HepG2 (cell line): Measurements from ENCODE around the gene HS3ST2. TPM values are rescaled to one million over a fixed set of nuclear protein-coding genes. Genes with fewer than 3 reads are reported as not detected.

ENCODE experiments used
- ATAC-seq: fragments of 200-7000 bp; cut with Tn5 transposase; 3 replicates; pipeline ENCODE4 v1.9.1; 2020; ENCODE audit warnings: mild to moderate bottlenecking, moderate library complexity
- BruUV-seq: library from RNA; stranded (reverse); fragments of 400-500 nt; replicated peaks from 2 replicates; lab custom pipeline; 2021; lab: Mats Ljungman, UMichigan
- CTCF ChIA-PET: fragments of 300-600 bp; formaldehyde crosslinking; extraction: SDS; loops from one replicate; lab custom pipeline; 2021; ENCODE audit warnings: low total read pairs, inconsistent platforms, low intra/inter-chr PET ratio; lab: Yijun Ruan, JAX
- POLR2A ChIA-PET: fragments of 350-600 bp; sonication (Branson Sonifier 250); formaldehyde crosslinking; loops from one replicate; lab custom pipeline; 2020; ENCODE audit warnings: antibody characterized with exemption, inconsistent platforms; lab: Yijun Ruan, JAX
- DNase-seq: peaks from one replicate; pipeline ENCODE4 v3.0.0-alpha.2; 2015; ENCODE audit warnings: low spot score
- FAIRE-seq: peaks from 3 replicates; lab custom pipeline; 2011; peaks lifted over from hg19 to GRCh38; lab: Jason Lieb, UNC
- H2AFZ ChIP-seq: one replicate; pipeline ENCODE4 v1.6.1; 2011; ENCODE audit warnings: low read length, inconsistent platforms
- H3K27ac ChIP-seq: fragments of 300-600 bp; 3 replicates; pipeline ENCODE4 v1.8.0; 2011; ENCODE audit warnings: mixed run types, mild to moderate bottlenecking, mixed read lengths, low read length, inconsistent platforms; ENCODE audit not compliant: insufficient read depth; ENCODE audit errors: extremely low read length
- H3K27me3 ChIP-seq, 2 experiments: fragments of 200-600 bp in 1 of 2; 2 replicates in 1 of 2; 3 replicates in 1 of 2; pipeline versions ENCODE4 v1.6.0 to v1.8.0; 2011; ENCODE audit warnings: low read length in 2 of 2, mild to moderate bottlenecking in 2 of 2, moderate library complexity in 2 of 2, inconsistent platforms in 1 of 2; ENCODE audit not compliant: insufficient read depth in 2 of 2, control insufficient read depth in 1 of 2
- H3K36me3 ChIP-seq, 2 experiments: fragments of 200-600 bp in 1 of 2; replicated peaks in 1 of 2; 2 replicates in 1 of 2; 3 replicates in 1 of 2; pipeline versions ENCODE4 v1.5.1 to v1.8.0; 2011; ENCODE audit warnings: low read length in 2 of 2, inconsistent platforms in 1 of 2; ENCODE audit not compliant: insufficient read depth in 2 of 2, control insufficient read depth in 1 of 2
- H3K4me1 ChIP-seq: 2 replicates; pipeline ENCODE4 v1.5.1; 2012; ENCODE audit warnings: low read length, inconsistent platforms; ENCODE audit not compliant: insufficient read depth
- H3K4me2 ChIP-seq: 2 replicates; pipeline ENCODE4 v1.6.0; 2011; ENCODE audit warnings: low read depth, low read length, inconsistent platforms
- H3K4me3 ChIP-seq, 3 experiments: fragments of 200-600 bp in 1 of 3; sonication (generic), shearing (Covaris generic) in 1 of 3; replicated peaks in 1 of 3; 2 replicates each; pipeline ENCODE4 v1.5.1; 2011 to 2016; ENCODE audit warnings: low read length in 3 of 3, inconsistent platforms in 2 of 3, low read depth in 2 of 3, mild to moderate bottlenecking in 2 of 3, control low read depth in 1 of 3, mixed read lengths in 1 of 3; ENCODE audit not compliant: insufficient read depth in 1 of 3
- H3K79me2 ChIP-seq: one replicate; pipeline ENCODE4 v1.6.1; 2011; ENCODE audit warnings: low read length, inconsistent platforms; ENCODE audit not compliant: insufficient read depth
- H3K9ac ChIP-seq: 2 replicates; pipeline ENCODE4 v1.6.0; 2011; ENCODE audit warnings: mild to moderate bottlenecking, low read depth, low read length, inconsistent platforms; ENCODE audit not compliant: insufficient read depth
- H3K9me3 ChIP-seq: 2 replicates; pipeline ENCODE4 v1.5.1; 2012; ENCODE audit warnings: mild to moderate bottlenecking, low read length
- H4K20me1 ChIP-seq: 2 replicates; pipeline ENCODE4 v1.6.0; 2011; ENCODE audit warnings: inconsistent platforms, mild to moderate bottlenecking, low read length, moderate library complexity; ENCODE audit not compliant: insufficient read depth
- ELF1 ChIP-seq: sonication (generic); formaldehyde crosslinking; IDR thresholded peaks from 2 replicates; pipeline ENCODE4 v1.4.0; 2020; ENCODE audit warnings: missing genetic modification reagents
- JUNB ChIP-seq: sonication (generic); formaldehyde crosslinking; IDR thresholded peaks from 2 replicates; pipeline ENCODE4 v1.8.0; 2022; ENCODE audit warnings: missing genetic modification reagents, mild to moderate bottlenecking, borderline replicate concordance
- KLF13 ChIP-seq: sonication (generic); formaldehyde crosslinking; IDR thresholded peaks from 2 replicates; pipeline ENCODE4 v1.4.0; 2020; ENCODE audit warnings: mild to moderate bottlenecking, missing genetic modification reagents
- KLF9 ChIP-seq: IDR thresholded peaks from 2 replicates; pipeline ENCODE4 v1.6.1; 2016; ENCODE audit warnings: low read depth
- MTA1 ChIP-seq: sonication (generic); formaldehyde crosslinking; IDR thresholded peaks from 2 replicates; pipeline ENCODE4 v1.4.0; 2020; ENCODE audit warnings: missing genetic modification reagents, mild to moderate bottlenecking, borderline replicate concordance
- PCBP2 ChIP-seq: fragments of 200-400 bp; formaldehyde crosslinking; optimal IDR thresholded peaks from 2 replicates; pipeline ENCODE3; 2018; ENCODE audit warnings: low read length, low read depth; ENCODE audit not compliant: poor library complexity, severe bottlenecking
- RARG ChIP-seq: sonication (generic); formaldehyde crosslinking; IDR thresholded peaks from 2 replicates; pipeline ENCODE4 v1.4.0; 2020; ENCODE audit warnings: low read depth, mild to moderate bottlenecking, missing genetic modification reagents
- SIN3B ChIP-seq: fragments of 150-350 bp; IDR thresholded peaks from 2 replicates; pipeline ENCODE4 v1.6.1; 2014; ENCODE audit warnings: low read length
- SMARCC2 ChIP-seq: fragments of 450-650 bp; IDR thresholded peaks from 2 replicates; pipeline ENCODE4 v1.6.1; 2017; ENCODE audit warnings: antibody characterized with exemption, mild to moderate bottlenecking
- ZIK1 ChIP-seq: sonication (generic); formaldehyde crosslinking; IDR thresholded peaks from 2 replicates; pipeline ENCODE4 v1.5.0; 2020; ENCODE audit warnings: mild to moderate bottlenecking, low read depth, missing genetic modification reagents, borderline replicate concordance
- ZNF772 ChIP-seq: sonication (generic); formaldehyde crosslinking; IDR thresholded peaks from 2 replicates; pipeline ENCODE4 v1.5.0; 2020; ENCODE audit warnings: mild to moderate bottlenecking, missing genetic modification reagents
- in situ Hi-C: cut with HindIII; loops from 2 replicates; pipeline ENCODE4 v1.10.0; 2017; ENCODE audit warnings: low pct_unique_long_range_greater_than_20kb; ENCODE audit not compliant: extremely low pct_ligation_motif_present
- intact Hi-C: fragments of 100-400 bp; cut with micrococcal nuclease; formaldehyde crosslinking; loops from one replicate; pipeline ENCODE4 v1.10.0; 2022; ENCODE audit not compliant: unreplicated experiment
- polyA plus RNA-seq, 8 experiments: library from polyadenylated mRNA; depleted of rRNA in 3 of 8; stranded (reverse) in 7 of 8; unstranded in 1 of 8; fragments of >200 nt; fragmentation: Illumina TruSeq in 4 of 8; extraction: Trizol in 4 of 8; gene quantifications; 2 replicates each; pipeline versions ENCODE4 v1.2.1 to v1.2.3, GENCODE V29; 2011 to 2016; ENCODE audit warnings: low read depth in 4 of 8, missing spikeins in 1 of 8, mixed read lengths in 1 of 8; ENCODE audit not compliant: insufficient read depth in 1 of 8
- total RNA-seq, 5 experiments: library from RNA; depleted of rRNA; stranded (reverse); fragments of >200 nt; fragmentation: Illumina TruSeq; extraction: Trizol; gene quantifications; 2 replicates each; pipeline ENCODE4 v1.2.3, GENCODE V29; 2016; ENCODE audit warnings: low read depth in 1 of 5
- TF ChIP-seq, protein P1 (sequence below): sonication (generic); formaldehyde crosslinking; IDR thresholded peaks from 2 replicates; pipeline ENCODE4 v1.4.0; 2020; ENCODE audit warnings: missing genetic modification reagents
- TF ChIP-seq, protein P2 (sequence below): sonication (generic); formaldehyde crosslinking; IDR thresholded peaks from 2 replicates; pipeline ENCODE4 v1.4.0; 2020; ENCODE audit warnings: missing genetic modification reagents
- TF ChIP-seq, protein P3 (sequence below): sonication (generic); formaldehyde crosslinking; IDR thresholded peaks from 2 replicates; pipeline ENCODE4 v1.8.0; 2023; ENCODE audit warnings: mild to moderate bottlenecking, missing genetic modification reagents
- TF ChIP-seq, protein P4 (sequence below): sonication (generic); formaldehyde crosslinking; IDR thresholded peaks from 2 replicates; pipeline ENCODE4 v1.8.1; 2023; ENCODE audit warnings: mild to moderate bottlenecking, missing genetic modification reagents

The HS3ST2 gene
- total and polyA plus RNA-seq, 2 of the 13 experiments (the other 11 are each of a cell fraction or from before 2014, with no cell fraction given): not detected

DNA sequence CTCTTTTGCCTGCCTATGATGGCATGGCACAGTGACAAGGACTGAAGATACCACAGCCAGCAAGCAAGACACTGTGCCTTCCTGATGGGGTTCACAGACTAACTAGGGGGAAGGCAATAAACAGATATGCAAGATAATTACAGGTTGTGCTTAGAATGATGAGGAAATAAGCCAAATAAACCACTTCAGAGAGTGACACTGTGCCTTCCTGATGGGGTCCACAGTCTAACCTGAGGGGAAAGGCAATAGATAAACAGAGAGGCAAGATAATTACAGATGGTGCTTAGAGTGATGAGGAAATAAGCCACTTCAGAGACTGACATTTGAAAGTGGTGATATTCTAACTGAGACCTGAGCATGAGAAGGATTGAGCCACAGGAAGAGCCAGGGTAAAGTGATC lies 84.2 kb downstream of the HS3ST2 start:
- in situ Hi-C loops (loop anchor here (5.0 kb wide), 1 partner anchor 49 kb away; no protein-coding TSS in a partner anchor), intact Hi-C loops (loop anchor here (1.0 to 10.0 kb wide), 6 partner anchors 51 to 536 kb away; partner anchors contain the start of gene SCNN1G)
- Histone ChIP-seq H3K9me3 (no peaks in the 10 kb centered on the region), H3K4me3 (no peak overlapping the region), H4K20me1 (no peaks in the 10 kb centered on the region), H3K27ac (no peak overlapping the region), H3K27me3 (peaks cover 3 to 23% of the 10 kb centered on the region in 2 experiments; a peak in 3 of 5 replicates), H3K9ac (no peak overlapping the region), H2AFZ (no peak overlapping the region), H3K79me2 (no peaks in the 10 kb centered on the region), H3K36me3 (no peaks in the 10 kb centered on the region), H3K4me1 (no peaks in the 10 kb centered on the region), H3K4me2 (no peak overlapping the region)
- no peak for DNase-seq
- POLR2A ChIA-PET: no interaction called here
- TF ChIP-seq SIN3B (no peak), KLF13 (CRISPR knock-in tag) (no peak), KLF9 (CRISPR knock-in tag) (no peak), ZIK1 (CRISPR knock-in tag) (no peak), SMARCC2 (no peak), ZNF772 (CRISPR knock-in tag) (no peak), JUNB (no peak), RARG (no peak), MTA1 (CRISPR knock-in tag) (no peak), ELF1 (CRISPR knock-in tag) (no peak), PCBP2 (no peak)
- TF ChIP-seq, protein P1, sequence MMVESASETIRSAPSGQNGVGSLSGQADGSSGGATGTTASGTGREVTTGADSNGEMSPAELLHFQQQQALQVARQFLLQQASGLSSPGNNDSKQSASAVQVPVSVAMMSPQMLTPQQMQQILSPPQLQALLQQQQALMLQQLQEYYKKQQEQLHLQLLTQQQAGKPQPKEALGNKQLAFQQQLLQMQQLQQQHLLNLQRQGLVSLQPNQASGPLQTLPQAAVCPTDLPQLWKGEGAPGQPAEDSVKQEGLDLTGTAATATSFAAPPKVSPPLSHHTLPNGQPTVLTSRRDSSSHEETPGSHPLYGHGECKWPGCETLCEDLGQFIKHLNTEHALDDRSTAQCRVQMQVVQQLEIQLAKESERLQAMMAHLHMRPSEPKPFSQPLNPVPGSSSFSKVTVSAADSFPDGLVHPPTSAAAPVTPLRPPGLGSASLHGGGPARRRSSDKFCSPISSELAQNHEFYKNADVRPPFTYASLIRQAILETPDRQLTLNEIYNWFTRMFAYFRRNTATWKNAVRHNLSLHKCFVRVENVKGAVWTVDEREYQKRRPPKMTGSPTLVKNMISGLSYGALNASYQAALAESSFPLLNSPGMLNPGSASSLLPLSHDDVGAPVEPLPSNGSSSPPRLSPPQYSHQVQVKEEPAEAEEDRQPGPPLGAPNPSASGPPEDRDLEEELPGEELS: no peak
- TF ChIP-seq, protein P2, sequence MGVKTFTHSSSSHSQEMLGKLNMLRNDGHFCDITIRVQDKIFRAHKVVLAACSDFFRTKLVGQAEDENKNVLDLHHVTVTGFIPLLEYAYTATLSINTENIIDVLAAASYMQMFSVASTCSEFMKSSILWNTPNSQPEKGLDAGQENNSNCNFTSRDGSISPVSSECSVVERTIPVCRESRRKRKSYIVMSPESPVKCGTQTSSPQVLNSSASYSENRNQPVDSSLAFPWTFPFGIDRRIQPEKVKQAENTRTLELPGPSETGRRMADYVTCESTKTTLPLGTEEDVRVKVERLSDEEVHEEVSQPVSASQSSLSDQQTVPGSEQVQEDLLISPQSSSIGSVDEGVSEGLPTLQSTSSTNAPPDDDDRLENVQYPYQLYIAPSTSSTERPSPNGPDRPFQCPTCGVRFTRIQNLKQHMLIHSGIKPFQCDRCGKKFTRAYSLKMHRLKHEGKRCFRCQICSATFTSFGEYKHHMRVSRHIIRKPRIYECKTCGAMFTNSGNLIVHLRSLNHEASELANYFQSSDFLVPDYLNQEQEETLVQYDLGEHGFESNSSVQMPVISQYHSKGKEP (CRISPR knock-in tag): no peak
- TF ChIP-seq, protein P3, sequence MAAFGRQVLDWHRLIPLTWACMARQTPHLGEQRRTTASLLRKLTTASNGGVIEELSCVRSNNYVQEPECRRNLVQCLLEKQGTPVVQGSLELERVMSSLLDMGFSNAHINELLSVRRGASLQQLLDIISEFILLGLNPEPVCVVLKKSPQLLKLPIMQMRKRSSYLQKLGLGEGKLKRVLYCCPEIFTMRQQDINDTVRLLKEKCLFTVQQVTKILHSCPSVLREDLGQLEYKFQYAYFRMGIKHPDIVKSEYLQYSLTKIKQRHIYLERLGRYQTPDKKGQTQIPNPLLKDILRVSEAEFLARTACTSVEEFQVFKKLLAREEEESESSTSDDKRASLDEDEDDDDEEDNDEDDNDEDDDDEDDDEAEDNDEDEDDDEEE: no peak
- TF ChIP-seq, protein P4, sequence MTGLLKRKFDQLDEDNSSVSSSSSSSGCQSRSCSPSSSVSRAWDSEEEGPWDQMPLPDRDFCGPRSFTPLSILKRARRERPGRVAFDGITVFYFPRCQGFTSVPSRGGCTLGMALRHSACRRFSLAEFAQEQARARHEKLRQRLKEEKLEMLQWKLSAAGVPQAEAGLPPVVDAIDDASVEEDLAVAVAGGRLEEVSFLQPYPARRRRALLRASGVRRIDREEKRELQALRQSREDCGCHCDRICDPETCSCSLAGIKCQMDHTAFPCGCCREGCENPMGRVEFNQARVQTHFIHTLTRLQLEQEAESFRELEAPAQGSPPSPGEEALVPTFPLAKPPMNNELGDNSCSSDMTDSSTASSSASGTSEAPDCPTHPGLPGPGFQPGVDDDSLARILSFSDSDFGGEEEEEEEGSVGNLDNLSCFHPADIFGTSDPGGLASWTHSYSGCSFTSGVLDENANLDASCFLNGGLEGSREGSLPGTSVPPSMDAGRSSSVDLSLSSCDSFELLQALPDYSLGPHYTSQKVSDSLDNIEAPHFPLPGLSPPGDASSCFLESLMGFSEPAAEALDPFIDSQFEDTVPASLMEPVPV (CRISPR knock-in tag): no peak
- no peak for ATAC-seq
- BruUV-seq: no TSS peak
- CTCF ChIA-PET: interaction anchor here (1.1 to 2.4 kb wide), 5 partner anchors 51 to 537 kb away, joined by 3 to 28 read pairs (median 8); no protein-coding TSS in a partner anchor
- no peak for FAIRE-seq
